Osteoblast (primary cell): ENCODE data around the gene TMPRSS15. TPM values are rescaled to one million over a fixed set of nuclear protein-coding genes. Genes with fewer than 3 reads are reported as not detected.

Experiments used
- DNase-seq: peaks from one replicate; pipeline ENCODE4 v3.0.0; 2011; ENCODE audit warnings: low spot score, mixed read lengths; ENCODE audit not compliant: insufficient read length; ENCODE audit errors: missing footprints
- H2AFZ ChIP-seq: 2 replicates; pipeline ENCODE4 v1.6.0; 2011; ENCODE audit warnings: mild to moderate bottlenecking, low read length
- H3K27ac ChIP-seq: 2 replicates; pipeline ENCODE4 v1.5.1; 2011; ENCODE audit warnings: mild to moderate bottlenecking, low read depth, low read length, moderate library complexity
- H3K27me3 ChIP-seq: 2 replicates; pipeline ENCODE4 v1.6.0; 2012; ENCODE audit warnings: mild to moderate bottlenecking, control low read depth, inconsistent platforms, low read length, moderate library complexity; ENCODE audit not compliant: insufficient read depth
- H3K36me3 ChIP-seq: 2 replicates; pipeline ENCODE4 v1.5.1; 2011; ENCODE audit warnings: mild to moderate bottlenecking, low read length, control low read depth, moderate library complexity; ENCODE audit not compliant: insufficient read depth
- H3K4me1 ChIP-seq: 2 replicates; pipeline ENCODE4 v1.5.1; 2011; ENCODE audit warnings: mild to moderate bottlenecking, low read length, control low read depth, moderate library complexity; ENCODE audit not compliant: insufficient read depth
- H3K4me2 ChIP-seq: 2 replicates; pipeline ENCODE4 v1.6.0; 2011; ENCODE audit warnings: mild to moderate bottlenecking, low read length; ENCODE audit not compliant: insufficient read depth
- H3K4me3 ChIP-seq: fragments of 200-600 bp; sonication (generic); 3 replicates; pipeline ENCODE4 v1.5.1; 2012; ENCODE audit warnings: mild to moderate bottlenecking, low read length, inconsistent platforms; ENCODE audit not compliant: insufficient read depth
- H3K79me2 ChIP-seq: 2 replicates; pipeline ENCODE4 v1.6.0; 2012; ENCODE audit warnings: mild to moderate bottlenecking, low read length, control low read depth, inconsistent platforms; ENCODE audit not compliant: insufficient read depth
- H3K9me3 ChIP-seq: 2 replicates; pipeline ENCODE4 v1.5.1; 2011; ENCODE audit warnings: low read depth, low read length, control low read depth
- H4K20me1 ChIP-seq: 2 replicates; pipeline ENCODE4 v1.6.0; 2012; ENCODE audit warnings: mild to moderate bottlenecking, low read length, control low read depth; ENCODE audit not compliant: insufficient read depth
- total RNA-seq: library from RNA; depleted of rRNA; stranded (reverse); fragments of >200 nt; gene quantifications from 2 replicates; pipeline ENCODE4 v1.2.3, GENCODE V29; 2012
- TF ChIP-seq, protein P1 (sequence below): IDR thresholded peaks from 2 replicates; pipeline ENCODE4 v1.5.1; 2011; ENCODE audit warnings: mild to moderate bottlenecking, low read depth, low read length, moderate library complexity; ENCODE audit errors: extremely low read depth

TMPRSS15 gene
- total RNA-seq, 1 donor = not detected

- H3K79me2 ChIP-seq = no peaks in the 10 kb centered on the region
- H3K4me2 ChIP-seq = no peak overlapping the region
- no peak for DNase-seq
- no peak overlapping the region for H2AFZ ChIP-seq
- H4K20me1 ChIP-seq = no peaks in the 10 kb centered on the region
- H3K36me3 ChIP-seq = no peaks in the 10 kb centered on the region
- no peak overlapping the region for H3K4me3 ChIP-seq
- no peaks in the 10 kb centered on the region for H3K27me3 ChIP-seq
- peaks cover 5% of the 10 kb centered on the region for H3K9me3 ChIP-seq
- no peak overlapping the region for H3K27ac ChIP-seq
- TF ChIP-seq, protein P1, sequence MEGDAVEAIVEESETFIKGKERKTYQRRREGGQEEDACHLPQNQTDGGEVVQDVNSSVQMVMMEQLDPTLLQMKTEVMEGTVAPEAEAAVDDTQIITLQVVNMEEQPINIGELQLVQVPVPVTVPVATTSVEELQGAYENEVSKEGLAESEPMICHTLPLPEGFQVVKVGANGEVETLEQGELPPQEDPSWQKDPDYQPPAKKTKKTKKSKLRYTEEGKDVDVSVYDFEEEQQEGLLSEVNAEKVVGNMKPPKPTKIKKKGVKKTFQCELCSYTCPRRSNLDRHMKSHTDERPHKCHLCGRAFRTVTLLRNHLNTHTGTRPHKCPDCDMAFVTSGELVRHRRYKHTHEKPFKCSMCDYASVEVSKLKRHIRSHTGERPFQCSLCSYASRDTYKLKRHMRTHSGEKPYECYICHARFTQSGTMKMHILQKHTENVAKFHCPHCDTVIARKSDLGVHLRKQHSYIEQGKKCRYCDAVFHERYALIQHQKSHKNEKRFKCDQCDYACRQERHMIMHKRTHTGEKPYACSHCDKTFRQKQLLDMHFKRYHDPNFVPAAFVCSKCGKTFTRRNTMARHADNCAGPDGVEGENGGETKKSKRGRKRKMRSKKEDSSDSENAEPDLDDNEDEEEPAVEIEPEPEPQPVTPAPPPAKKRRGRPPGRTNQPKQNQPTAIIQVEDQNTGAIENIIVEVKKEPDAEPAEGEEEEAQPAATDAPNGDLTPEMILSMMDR = no peak
- H3K4me1 ChIP-seq = no peaks in the 10 kb centered on the region
These were observed 33.3 kb downstream of the TMPRSS15 start for GRCh38 chr21:18370301-18370700.

GRCh38 chr21:18369115-18369514 is 34.5 kb downstream of the TMPRSS15 start:
- Histone ChIP-seq H3K4me1 (no peaks in the 10 kb centered on the region), H4K20me1 (no peaks in the 10 kb centered on the region), H2AFZ (no peak overlapping the region), H3K27me3 (no peaks in the 10 kb centered on the region), H3K4me2 (no peak overlapping the region), H3K4me3 (no peak overlapping the region), H3K9me3 (peaks cover 5% of the 10 kb centered on the region), H3K36me3 (no peaks in the 10 kb centered on the region), H3K79me2 (no peaks in the 10 kb centered on the region), H3K27ac (no peak overlapping the region)
- TF ChIP-seq, protein P1 = no peak
- DNase-seq = no peak

GRCh38 chr21:18368205-18368604 is 35.4 kb downstream of the TMPRSS15 start:
- Histone ChIP-seq H2AFZ (no peak overlapping the region), H3K4me2 (no peak overlapping the region), H4K20me1 (no peaks in the 10 kb centered on the region), H3K9me3 (peaks cover 5% of the 10 kb centered on the region), H3K4me3 (no peak overlapping the region), H3K4me1 (no peaks in the 10 kb centered on the region), H3K27me3 (no peaks in the 10 kb centered on the region), H3K79me2 (no peaks in the 10 kb centered on the region), H3K36me3 (no peaks in the 10 kb centered on the region), H3K27ac (no peak overlapping the region)
- DNase-seq = no peak
- TF ChIP-seq, protein P1 = no peak

DNA sequence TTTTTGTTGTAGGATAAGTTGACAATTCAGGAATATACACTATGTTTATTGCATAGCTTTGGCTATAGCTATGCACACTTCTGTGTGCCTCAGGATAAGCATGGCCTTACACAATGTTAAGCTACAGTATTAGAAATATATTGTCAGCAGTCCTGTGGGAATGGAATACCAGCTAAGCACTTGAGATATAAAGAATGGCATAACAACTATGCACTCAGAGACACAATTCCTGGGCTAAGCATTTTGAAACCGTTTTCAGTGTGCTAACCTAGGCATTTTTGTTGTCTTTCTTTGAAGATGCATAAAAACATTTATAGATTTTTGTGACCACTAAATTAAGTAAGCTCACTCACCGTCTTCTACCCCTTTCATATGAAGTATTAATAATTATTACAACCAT is 46.8 kb downstream of the TMPRSS15 start:
- DNase-seq = no peak
- TF ChIP-seq, protein P1 = no peak
- Histone ChIP-seq H3K4me1 (no peaks in the 10 kb centered on the region), H3K27me3 (no peaks in the 10 kb centered on the region), H3K36me3 (no peaks in the 10 kb centered on the region), H3K4me3 (no peak overlapping the region), H3K79me2 (no peaks in the 10 kb centered on the region), H3K4me2 (no peak overlapping the region), H3K9me3 (peaks cover 3% of the 10 kb centered on the region), H4K20me1 (no peaks in the 10 kb centered on the region), H3K27ac (no peak overlapping the region), H2AFZ (no peak overlapping the region)
